Left renal cortex interstitium (tissue), 4 donors: ENCODE data around the gene PRR9. TPM values are rescaled to one million over a fixed set of nuclear protein-coding genes. Genes with fewer than 3 reads are reported as not detected.
"Not testable (repeated sequence)": the region's sequence is repeated elsewhere in the genome, so short reads cannot be mapped to it uniquely, and the experiment has no call there.

Source experiments
- DNase-seq, 4 donors: peaks; one replicate each; pipeline ENCODE4 v3.0.0-alpha.2; 2013; ENCODE audit warnings: low read depth in 4 of 4, low spot score in 2 of 4, missing footprints in 1 of 4
- polyA plus RNA-seq, 4 donors: library from polyadenylated mRNA; unstranded; fragments of 120-200 nt; gene quantifications; one replicate each; pipeline ENCODE4 v1.2.1, GENCODE V29; 2013; ENCODE audit not compliant: insufficient read length in 4 of 4

PRR9 gene
- polyA plus RNA-seq, 4 donors, result not detected

DNA sequence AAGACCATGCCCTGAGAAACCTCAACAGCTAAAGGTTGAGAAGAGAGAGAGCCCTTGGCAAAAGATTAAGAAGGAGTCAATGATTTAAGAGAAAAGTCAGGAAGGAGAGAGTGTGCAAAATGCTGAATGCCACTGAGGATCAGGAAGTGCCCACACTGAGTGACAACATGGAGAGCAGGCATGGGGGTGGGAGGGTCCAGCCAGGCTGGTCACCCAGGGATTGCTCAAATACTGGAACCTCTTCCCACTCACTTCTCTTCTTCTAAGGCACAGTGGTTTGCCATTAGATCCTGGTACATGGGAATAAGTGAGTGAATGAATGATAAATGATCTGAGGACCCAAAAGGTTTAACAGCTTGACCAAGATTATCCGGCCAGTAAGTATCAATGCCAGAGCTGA, 11.1 kb downstream of the PRR9 start:
- no peak for DNase-seq

DNA sequence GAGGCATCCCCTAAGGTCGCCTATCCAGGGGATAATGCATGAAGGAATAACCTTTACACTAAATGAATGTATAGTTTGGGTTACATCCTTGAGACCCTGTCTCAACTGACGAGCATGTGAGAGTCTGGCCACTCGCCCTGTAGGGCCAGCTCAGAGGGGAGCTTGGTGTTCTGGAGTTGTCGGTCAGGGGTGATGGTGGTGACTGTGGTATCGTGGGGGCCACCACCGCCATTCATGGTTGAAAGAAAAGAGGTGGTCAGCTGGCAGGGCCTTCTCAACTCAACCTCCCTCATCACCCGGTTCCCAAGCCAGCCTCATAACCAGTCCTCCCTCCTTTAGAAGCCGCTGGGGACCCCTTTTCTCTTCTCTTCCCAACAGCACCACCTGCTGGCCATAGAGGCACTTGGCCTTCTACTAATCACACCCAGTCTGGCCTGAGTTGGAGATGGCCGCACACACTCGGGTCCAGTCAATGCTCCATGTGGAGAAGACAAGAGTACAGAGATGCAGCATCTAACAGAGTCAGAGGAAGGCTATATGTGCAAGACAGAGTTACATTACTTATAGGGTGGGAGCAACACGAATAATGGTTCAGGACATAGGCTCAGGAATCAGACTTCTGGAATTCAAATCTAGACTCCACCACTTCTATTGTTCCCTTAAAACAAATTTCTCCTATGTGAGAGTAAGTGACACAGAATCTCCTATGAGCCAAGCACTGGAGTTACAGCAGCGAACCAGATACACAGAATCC, 11.9 kb downstream of the PRR9 start:
- not testable (repeated sequence) for DNase-seq

DNA sequence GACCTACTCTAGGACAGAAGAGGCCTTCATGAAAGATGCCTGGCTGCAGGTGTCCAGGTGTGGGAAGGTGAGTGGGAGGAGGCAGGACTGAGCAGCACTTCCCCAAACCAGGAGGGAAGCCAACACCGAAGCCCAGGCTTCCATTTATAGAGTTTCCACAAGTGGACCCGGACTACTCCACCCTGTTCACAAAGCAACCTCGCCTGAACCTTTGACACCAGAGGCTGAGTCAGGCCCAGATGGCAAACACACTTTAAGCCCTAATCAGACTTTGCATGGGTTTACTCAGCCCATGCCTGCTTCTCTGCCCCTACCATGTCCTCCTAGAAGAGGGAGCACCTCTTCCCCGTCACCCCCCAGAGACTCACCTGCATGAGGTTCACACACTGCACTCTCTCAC, 14.0 kb downstream of the PRR9 start:
- no peak for DNase-seq

DNA sequence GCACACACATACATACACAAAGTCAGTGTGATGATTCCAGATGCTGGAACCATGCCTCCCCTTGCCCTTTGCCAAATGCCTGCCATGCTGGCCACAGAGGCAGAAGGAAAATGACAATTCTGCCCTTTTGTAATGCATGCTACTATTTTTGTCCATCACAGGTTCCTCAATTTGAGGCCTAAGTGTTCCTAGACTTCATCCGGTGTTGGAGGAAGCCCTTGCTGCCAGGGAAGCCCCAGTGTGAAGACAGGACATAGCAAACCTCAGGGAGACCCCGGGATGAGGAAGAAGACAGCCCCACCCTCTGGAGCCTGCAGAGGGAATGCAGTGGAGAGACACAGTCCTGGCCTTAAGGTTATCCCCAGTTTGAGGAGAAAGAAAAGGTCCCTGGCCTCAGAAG, 14.4 kb downstream of the PRR9 start:
- DNase-seq, result no peak

DNA sequence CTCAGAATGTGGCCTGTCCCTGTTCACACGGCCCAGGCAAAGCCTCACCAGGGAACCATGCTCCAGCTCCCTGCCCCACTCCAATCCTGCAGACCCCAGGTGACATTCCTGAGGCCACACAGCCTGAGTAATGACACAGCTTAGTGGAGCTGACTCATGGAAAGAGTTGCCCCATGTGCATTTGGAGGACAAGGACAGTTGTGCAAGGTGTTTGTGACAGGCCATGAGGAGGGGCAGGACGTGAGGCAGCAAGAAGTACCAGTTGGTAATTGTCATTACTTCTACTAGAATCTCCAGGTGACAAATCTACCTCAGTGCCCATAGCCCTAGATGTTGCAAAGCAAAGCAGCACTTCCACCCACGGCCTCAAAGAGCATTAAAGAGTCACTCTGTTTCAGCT, 15.2 kb downstream of the PRR9 start:
- DNase-seq, result no peak

DNA sequence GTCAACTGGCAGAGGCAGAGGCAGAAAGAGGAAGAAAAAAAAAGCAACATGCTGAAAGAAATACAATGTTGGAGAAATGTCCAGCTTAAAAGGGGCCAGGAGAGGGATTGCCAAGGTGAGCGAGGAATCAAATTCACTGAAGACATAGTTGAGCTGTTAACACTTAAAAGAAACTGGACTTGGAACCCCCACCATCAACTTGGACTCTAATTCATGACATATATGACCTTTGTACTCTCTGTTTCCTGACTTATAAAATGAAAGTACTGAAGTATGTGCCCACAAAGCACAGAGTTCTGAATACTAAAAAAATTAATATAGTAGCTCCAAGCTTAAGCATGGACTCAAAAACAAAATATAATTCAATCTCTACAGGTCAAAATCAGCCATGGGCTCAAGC, 16.1 kb downstream of the PRR9 start:
- no peak for DNase-seq

DNA sequence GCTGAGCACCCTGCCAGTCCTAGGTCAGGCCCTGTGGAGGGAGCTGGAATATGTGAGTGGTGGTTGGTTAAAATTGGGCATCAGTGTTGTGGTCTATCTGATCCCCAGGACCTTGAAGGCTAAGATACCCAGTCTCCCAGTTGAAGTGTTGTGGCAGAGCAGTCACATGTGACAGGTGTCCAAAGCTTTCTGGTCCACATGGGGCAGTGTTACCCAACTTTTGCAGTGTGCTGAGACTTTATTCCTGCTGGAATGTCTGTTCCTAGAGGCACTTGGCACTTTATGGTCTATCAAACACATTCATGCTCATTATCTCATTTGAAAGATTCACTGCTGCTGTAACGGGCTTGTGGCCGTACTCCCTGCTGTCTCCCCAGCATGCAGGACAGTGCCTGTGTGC, 21.1 kb downstream of the PRR9 start:
- no peak for DNase-seq

DNA sequence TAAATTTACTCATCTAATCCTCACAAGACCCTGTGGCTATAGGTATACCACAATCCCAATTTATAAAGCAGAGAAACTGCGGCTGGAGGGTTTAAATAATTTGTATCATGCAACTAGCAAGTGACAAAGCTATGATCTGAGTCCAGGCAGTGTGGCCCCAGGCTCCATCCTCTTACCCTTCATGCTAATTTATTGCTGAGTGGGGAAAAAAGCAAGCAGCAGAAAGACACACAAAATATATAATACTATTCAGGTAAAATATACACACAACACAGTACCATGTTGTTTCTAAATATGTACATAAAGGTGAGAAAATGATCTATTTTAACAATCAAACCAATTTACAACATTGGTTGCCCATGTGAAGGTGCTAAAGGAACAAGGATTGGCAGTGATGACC, 24.8 kb downstream of the PRR9 start:
- DNase-seq, result no peak

DNA sequence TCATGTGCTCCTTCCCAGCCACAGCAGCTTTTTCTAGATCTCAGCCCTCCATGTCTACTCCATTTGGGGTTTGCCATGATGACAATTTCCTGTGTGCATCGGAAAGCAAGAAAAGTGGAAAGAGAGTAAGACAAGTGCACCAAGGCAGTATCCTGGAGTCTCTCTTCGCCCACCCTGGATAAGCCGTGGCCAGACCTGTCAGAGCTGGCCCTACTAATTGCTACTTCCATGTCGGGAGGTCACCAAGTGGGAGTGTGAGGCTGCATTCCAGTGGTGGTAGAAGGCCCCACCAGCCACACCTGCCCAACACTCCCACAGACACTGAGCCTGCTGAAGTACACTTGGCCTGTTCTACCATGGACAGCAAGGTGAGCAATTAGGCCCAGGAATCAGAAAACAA, 28.1 kb downstream of the PRR9 start:
- no peak for DNase-seq

DNA sequence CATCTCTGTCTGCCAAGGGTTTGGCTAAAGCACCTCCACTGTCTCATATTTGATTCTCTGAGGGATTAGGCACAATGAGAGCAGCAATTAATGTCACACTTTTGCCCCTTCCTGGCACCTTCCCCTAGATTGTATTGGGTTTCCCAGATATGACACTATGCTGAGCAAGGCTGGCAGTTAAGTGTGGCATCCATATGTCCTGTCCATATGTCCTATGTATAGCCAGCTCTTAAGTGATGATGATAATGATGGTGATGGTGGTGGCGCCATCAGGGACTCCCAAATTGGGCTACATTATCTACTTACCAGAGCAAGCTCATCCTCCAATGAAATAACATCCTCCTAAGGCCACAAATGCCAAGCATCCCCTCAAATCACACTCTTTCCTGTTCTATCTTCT, 28.6 kb downstream of the PRR9 start:
- DNase-seq, result no peak

DNA sequence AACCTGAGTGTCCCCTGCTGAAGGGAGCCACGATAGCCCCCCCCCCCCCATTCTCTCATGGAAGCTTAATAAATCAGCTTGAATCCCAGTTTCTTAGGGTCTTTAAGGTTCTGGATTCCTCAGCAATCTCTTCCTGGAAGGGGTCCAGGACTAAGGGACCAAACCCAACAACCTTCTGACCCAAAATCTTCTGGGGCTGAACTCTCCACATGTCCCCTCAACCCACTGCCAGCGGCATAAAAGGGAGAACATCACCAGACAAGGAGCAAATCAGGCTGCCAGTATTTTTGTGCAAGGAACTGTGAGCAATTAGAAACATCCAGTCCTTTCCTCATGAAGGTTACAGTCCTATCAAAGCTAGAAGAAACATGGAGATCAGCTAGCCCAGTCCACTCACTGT, 29.4 kb downstream of the PRR9 start:
- DNase-seq, result no peak

DNA sequence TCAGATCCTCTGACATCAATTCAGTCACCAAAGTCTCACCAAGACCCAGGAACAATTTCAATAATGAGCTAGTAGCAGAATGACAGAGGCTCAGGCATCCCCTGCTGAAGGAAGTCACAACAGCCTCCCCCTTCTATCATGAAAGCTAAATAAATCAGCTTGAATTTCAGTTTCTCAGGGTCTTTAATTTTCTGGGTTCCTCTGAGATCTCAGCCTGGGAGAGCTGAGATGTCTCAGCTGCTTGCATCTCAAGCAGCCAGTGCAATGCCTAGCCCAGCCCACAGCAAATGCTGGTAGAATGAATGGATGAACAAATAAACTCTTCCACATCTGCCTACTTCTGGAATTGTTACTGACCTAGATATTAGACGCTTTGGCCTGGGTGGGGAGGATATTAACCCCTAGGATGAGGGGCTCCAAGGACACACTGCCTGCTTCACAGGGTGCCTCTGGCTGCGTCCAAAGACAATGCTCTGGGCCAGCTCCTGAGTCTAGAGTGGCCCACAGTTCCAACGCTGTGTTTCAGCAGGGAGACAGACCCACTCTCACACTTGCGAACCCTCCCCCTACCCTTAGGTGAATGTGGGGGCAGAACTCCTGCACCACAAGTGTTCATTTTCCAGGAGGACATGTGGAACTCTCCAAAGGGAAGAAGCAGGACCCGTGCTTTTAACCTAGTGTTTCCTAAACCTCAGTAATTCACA, 30.9 kb downstream of the PRR9 start:
- peak in 1 of 4 donors; percentile 44 for DNase-seq

DNA sequence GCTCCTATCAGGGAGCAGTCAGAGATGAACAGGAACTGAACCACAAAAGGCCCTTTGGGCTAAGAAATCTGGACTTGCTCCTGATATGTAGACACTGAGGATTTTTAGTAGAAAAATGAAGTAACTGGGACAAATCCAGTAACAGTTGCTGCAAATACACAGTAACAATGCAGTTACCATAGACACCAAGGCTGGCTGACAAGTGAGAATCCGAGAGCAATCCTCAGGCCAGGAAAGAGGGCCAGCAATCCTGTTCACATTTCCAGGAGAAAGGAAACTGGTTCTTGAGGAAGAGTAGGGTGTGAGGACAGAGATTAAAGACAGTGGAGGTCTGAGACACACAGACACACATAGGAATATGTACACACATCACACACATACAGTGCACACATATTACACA, 32.8 kb downstream of the PRR9 start:
- no peak for DNase-seq

DNA sequence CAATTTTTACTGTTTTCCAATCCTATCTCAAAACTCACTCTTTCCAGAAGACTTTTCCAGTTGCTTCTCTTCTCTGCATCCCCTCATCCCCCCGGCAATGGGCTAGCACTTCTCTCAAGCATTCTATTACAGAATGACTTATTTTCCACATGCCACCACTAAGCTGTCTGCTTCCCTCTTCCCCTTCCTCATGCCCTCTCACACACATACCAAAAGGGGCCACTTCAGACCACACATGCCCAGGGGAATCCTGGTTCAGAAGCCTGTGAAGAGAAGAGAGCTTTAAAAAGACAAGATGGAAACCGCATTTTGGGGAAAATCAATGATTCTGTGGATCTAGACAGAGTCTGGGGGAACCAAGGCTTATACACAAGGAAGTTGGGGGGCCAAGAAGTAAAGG, 33.7 kb downstream of the PRR9 start:
- no peak for DNase-seq

DNA sequence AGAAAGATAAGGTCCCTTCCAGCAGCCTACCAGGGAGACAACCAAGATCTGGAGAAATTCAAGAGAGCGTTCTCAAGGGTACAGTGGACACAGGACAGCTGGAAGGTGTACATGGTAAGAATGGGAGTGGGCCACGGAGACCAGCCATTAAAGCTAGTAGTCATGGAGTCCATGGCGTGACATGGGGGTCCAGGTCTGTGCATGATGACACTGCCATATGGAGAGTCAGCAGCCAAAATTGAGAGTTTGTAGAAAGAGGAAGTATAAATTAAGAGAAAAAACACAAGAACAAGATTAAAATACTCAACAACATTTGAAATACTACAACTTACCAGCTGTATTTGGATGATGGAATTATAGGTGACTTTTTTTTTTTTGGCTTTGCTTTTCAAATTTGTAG, 34.2 kb downstream of the PRR9 start:
- DNase-seq, result no peak

DNA sequence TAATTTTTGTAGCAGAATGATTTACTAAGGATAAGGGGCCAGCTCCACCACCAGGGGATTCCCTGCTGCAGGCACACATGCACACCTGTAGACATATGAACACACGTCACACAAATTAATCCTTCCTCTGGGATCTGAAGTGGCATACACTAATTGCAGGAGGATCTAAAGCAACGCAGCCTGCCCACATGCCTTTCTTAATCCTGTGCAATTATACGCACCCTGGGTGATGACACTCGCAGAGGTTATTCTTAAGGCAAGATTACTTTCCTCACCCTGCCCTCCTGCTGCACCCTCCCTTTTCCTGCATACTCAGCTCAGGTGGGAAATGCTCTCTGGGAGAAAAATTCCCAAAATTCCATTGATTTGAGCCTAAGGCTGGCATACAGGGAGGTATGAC, 34.6 kb downstream of the PRR9 start:
- DNase-seq, result no peak

DNA sequence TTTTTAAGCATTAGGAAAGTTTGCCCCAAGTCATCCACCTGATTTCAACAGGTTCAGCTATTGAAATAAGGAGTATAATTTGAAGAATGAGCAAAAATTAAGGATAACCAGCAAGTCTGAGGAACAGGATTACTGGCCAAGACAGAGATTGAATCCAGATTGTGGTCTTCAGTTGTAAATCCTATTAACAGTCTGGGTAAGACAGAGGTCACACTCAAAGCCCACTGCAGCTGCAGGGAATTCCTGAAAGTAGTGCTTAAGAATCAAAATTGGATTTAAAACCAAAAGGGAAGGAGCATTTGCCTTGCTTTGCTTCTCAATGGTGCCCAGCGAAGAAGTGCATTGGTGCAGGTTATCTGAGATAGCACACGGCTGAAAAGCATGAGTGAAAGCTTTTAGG, 35.7 kb downstream of the PRR9 start:
- no peak for DNase-seq

DNA sequence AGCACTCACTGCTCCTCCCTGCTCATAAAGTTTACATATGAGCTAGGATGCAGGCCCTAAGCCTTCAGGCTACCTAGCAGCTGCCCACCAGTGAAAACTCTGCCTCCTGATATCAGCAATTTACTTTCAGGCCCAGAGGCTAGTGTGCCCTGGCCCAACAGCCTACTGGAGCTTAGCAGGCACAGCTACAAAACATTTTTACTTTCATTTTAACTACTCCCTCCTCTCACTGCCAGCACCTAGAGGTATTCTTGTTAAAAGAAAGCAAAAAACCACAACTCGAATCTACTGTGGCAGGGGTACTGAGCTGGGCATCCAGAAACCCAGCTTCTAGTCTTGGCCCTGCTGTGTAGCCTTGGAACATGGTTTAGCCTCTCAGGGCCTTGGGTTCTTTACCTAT, 36.3 kb downstream of the PRR9 start:
- no peak for DNase-seq

DNA sequence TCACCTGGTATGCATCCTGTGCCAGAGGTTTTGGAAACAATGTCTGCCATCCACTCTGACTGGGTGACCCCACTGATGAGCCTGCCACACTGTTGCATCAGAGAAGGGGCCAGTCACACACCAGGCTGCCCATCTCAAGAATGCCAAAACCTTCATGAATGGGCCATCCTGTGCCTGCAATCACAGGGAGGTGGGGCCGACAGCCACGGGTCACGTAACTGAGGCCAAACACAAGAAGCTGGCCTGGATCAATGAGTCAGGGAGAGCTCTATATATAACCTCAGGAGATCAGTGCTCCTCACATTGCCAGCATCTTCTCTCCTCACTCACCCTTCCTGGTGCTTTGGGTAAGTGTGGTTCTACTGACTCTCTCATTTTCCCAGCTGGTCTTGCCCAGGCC, 42.0 kb downstream of the PRR9 start, which contains the start of gene LORICRIN:
LORICRIN (plus strand) TSS at position 301 of the 400 bp plus-strand sequence. CDS start 1,263 bp downstream, outside the sequence.
- DNase-seq, result no peak

DNA sequence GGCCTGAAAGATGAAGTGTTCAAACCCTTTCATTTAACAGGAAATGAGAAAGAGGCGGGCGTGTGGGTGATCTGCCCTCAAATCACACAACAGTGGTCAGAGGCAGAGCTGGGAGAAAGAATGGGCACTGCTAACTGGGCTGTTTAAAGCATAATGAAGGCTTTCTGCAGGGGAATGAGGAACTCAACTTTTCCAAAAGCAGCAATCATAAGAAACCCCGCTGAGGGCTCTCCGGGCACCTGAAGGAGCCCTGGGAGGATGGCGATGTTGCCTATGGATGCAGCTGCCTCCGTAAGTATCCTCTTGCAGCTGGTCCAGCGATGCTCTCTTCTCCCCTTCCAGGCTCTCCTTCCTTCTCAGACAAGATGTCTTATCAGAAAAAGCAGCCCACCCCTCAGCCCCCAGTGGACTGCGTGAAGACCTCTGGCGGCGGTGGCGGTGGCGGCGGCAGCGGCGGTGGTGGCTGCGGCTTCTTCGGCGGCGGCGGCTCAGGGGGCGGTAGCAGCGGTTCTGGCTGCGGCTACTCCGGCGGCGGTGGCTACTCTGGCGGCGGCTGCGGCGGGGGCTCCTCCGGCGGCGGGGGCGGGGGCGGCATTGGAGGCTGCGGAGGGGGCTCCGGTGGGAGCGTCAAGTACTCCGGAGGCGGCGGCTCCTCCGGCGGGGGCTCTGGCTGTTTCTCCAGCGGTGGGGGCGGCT, 43.3 kb downstream of the PRR9 start:
- DNase-seq, result no peak

DNA sequence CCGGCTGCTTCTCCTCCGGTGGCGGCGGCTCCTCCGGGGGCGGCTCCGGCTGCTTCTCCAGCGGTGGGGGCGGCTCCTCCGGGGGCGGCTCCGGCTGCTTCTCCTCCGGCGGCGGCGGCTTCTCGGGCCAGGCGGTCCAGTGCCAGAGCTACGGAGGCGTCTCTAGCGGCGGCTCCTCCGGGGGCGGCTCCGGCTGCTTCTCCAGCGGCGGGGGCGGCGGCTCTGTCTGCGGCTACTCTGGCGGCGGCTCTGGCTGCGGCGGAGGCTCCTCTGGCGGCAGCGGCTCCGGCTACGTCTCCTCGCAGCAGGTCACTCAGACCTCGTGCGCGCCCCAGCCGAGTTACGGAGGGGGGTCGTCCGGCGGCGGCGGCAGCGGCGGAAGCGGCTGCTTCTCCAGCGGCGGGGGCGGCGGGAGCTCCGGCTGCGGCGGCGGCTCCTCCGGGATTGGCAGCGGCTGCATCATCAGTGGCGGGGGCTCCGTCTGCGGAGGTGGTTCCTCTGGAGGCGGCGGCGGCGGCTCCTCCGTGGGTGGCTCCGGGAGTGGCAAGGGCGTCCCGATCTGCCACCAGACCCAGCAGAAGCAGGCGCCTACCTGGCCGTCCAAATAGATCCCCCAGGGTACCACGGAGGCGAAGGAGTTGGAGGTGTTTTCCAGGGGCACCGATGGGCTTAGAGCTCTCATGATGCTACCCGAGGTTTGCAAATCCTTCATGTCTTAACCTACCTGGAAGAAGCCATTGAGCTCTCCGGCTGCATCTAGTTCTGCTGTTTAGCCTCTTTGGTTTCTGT, 44.1 kb downstream of the PRR9 start:
- no peak for DNase-seq
